HG03439 (cell line): Measurements from ENCODE around the gene EIF4E2.

Source experiments
- ATAC-seq: cut with Tn5 transposase; IDR thresholded peaks from one replicate; pipeline ENCODE4 v1.9.1; 2021; ENCODE audit warnings: mild to moderate bottlenecking, moderate library complexity; ENCODE audit not compliant: unreplicated experiment

Gene EIF4E2

GRCh38 chr2:232588680-232589585 is 38.4 kb downstream of the EIF4E2 start:
- ATAC-seq, result no peak

- ATAC-seq, result no peak
Measured at GRCh38 chr2:232592772-232593395, 42.4 kb downstream of the EIF4E2 start.

GRCh38 chr2:232593982-232594381 is 43.5 kb downstream of the EIF4E2 start:
- no peak for ATAC-seq

- no peak for ATAC-seq
Measured at GRCh38 chr2:232597362-232598079, 47.0 kb downstream of the EIF4E2 start.

- ATAC-seq, result no peak
Measured at GRCh38 chr2:232598293-232598692, 47.8 kb downstream of the EIF4E2 start.

GRCh38 chr2:232600053-232600773 is 49.7 kb downstream of the EIF4E2 start:
- ATAC-seq, result no peak

GRCh38 chr2:232603283-232603682 is 52.8 kb downstream of the EIF4E2 start:
- no peak for ATAC-seq

GRCh38 chr2:232604535-232604934 is 54.0 kb downstream of the EIF4E2 start:
- ATAC-seq, result no peak

GRCh38 chr2:232607011-232607410 is 56.5 kb downstream of the EIF4E2 start:
- ATAC-seq, result no peak

GRCh38 chr2:232609607-232610006 is 59.1 kb downstream of the EIF4E2 start:
- no peak for ATAC-seq

- ATAC-seq, result no peak
Measured at GRCh38 chr2:232610081-232610480, 59.6 kb downstream of the EIF4E2 start.

GRCh38 chr2:232611061-232611460 is 60.6 kb downstream of the EIF4E2 start:
- ATAC-seq, result no peak

- no peak for ATAC-seq
Measured at GRCh38 chr2:232611559-232612218, 61.2 kb downstream of the EIF4E2 start.

GRCh38 chr2:232613538-232614134 is 63.1 kb downstream of the EIF4E2 start:
- no peak for ATAC-seq

- no peak for ATAC-seq
Measured at GRCh38 chr2:232615339-232615738, 64.8 kb downstream of the EIF4E2 start.
